A549 (cell line): ENCODE data around the gene APOA1. TPM values are rescaled to one million over a fixed set of nuclear protein-coding genes. Genes with fewer than 3 reads are reported as not detected.

Experiments used
- ATAC-seq, 2 experiments: fragments of 200-7000 bp in 1 of 2; fragments of >200 bp in 1 of 2; cut with Nextera tagmentation in 1 of 2; cut with Tn5 transposase in 1 of 2; 3 replicates each; pipeline versions ENCODE4 v1.8.0 to v1.9.1; 2018 to 2020; ENCODE audit warnings: mild to moderate bottlenecking in 1 of 2, moderate library complexity in 1 of 2
- CTCF ChIA-PET: fragments of 300-600 bp; sonication (Branson Sonifier 250); formaldehyde crosslinking; extraction: SDS; loops from one replicate; lab custom pipeline; 2021; ENCODE audit warnings: antibody characterized with exemption, inconsistent platforms; lab: Yijun Ruan, JAX
- POLR2A ChIA-PET: fragments of 350-600 bp; formaldehyde crosslinking; extraction: SDS; loops from one replicate; lab custom pipeline; 2021; ENCODE audit warnings: antibody characterized with exemption, inconsistent platforms; lab: Yijun Ruan, JAX
- DNase-seq, 2 experiments: peaks; one replicate each; pipeline versions ENCODE4 v3.0.0 to v3.0.0-alpha.2; 2011 to 2016; ENCODE audit warnings: low read depth in 1 of 2, low spot score in 1 of 2
- FAIRE-seq: peaks from 2 replicates; lab custom pipeline; 2011; peaks lifted over from hg19 to GRCh38; lab: Jason Lieb, UNC
- H3K27ac ChIP-seq, 2 experiments: fragments of >200 bp; sonication (Bioruptor Twin); formaldehyde crosslinking; 3 replicates each; pipeline ENCODE4 v1.5.1; 2016 to 2017
- H3K4me1 ChIP-seq: fragments of >200 bp; sonication (Bioruptor Twin); formaldehyde crosslinking; 3 replicates; pipeline ENCODE4 v1.6.1; 2016
- H3K4me2 ChIP-seq: fragments of >200 bp; sonication (Bioruptor Twin); formaldehyde crosslinking; 3 replicates; pipeline ENCODE4 v1.6.1; 2016
- H3K4me3 ChIP-seq: fragments of >200 bp; sonication (Bioruptor Twin); formaldehyde crosslinking; 3 replicates; pipeline ENCODE4 v1.5.1; 2016
- H3K9me3 ChIP-seq: fragments of >200 bp; sonication (Bioruptor Twin); formaldehyde crosslinking; 3 replicates; pipeline ENCODE4 v1.6.1; 2016
- CBX8 ChIP-seq: fragments of 200-600 bp; sonication (generic); IDR thresholded peaks from 2 replicates; pipeline ENCODE4 v1.6.1; 2016
- CHD2 ChIP-seq: fragments of 150-350 bp; IDR thresholded peaks from 2 replicates; pipeline ENCODE4 v1.6.1; 2014; ENCODE audit warnings: low read length; ENCODE audit not compliant: partially characterized antibody
- CHD4 ChIP-seq: fragments of 200-600 bp; sonication (generic); IDR thresholded peaks from 2 replicates; pipeline ENCODE4 v1.6.1; 2016; ENCODE audit warnings: antibody characterized with exemption, mild to moderate bottlenecking, borderline replicate concordance
- E2F6 ChIP-seq: IDR thresholded peaks from 2 replicates; pipeline ENCODE4 v1.6.1; 2012; ENCODE audit warnings: low read depth, borderline replicate concordance
- EHMT2 ChIP-seq: fragments of 200-600 bp; sonication (generic); IDR thresholded peaks from 2 replicates; pipeline ENCODE4 v1.6.1; 2016; ENCODE audit warnings: antibody characterized with exemption, low read depth, mild to moderate bottlenecking, moderate library complexity
- ESRRA ChIP-seq: fragments of 150-350 bp; IDR thresholded peaks from 2 replicates; pipeline ENCODE4 v1.6.1; 2014; ENCODE audit warnings: mild to moderate bottlenecking, low read length, borderline replicate concordance
- FOXS1 ChIP-seq: fragments of 250-450 bp; sonication (Bioruptor Pico); IDR thresholded peaks from 2 replicates; pipeline ENCODE4 v1.5.0; 2020; ENCODE audit warnings: mild to moderate bottlenecking, moderate library complexity
- HDAC2 ChIP-seq: fragments of 200-600 bp; sonication (generic); IDR thresholded peaks from 2 replicates; pipeline ENCODE4 v1.6.1; 2016
- HES2 ChIP-seq: fragments of >200 bp; sonication (Bioruptor Twin); formaldehyde crosslinking; IDR thresholded peaks from 2 replicates; pipeline ENCODE4 v1.6.1; 2016
- JUN ChIP-seq, 2 experiments: fragments of >200 bp; sonication (Bioruptor Twin); formaldehyde crosslinking; IDR thresholded peaks; 2 replicates in 1 of 2; 3 replicates in 1 of 2; pipeline ENCODE4 v1.6.1; 2016 to 2017
- KDM1A ChIP-seq: fragments of 200-600 bp; sonication (generic); IDR thresholded peaks from 2 replicates; pipeline ENCODE4 v1.6.1; 2016; ENCODE audit warnings: low read depth, mild to moderate bottlenecking
- MAFK ChIP-seq: fragments of 450-650 bp; IDR thresholded peaks from 2 replicates; pipeline ENCODE4 v1.6.1; 2014; ENCODE audit not compliant: partially characterized antibody
- RAD21 ChIP-seq, 2 experiments: fragments of >200 bp in 1 of 2; sonication (Bioruptor Twin) in 1 of 2; formaldehyde crosslinking in 1 of 2; IDR thresholded peaks in 1 of 2; conservative IDR thresholded peaks in 1 of 2; 2 replicates in 1 of 2; 3 replicates in 1 of 2; pipeline ENCODE4 v1.6.1; 2012 to 2018; ENCODE audit warnings: inconsistent platforms in 1 of 2
- RARB ChIP-seq: fragments of 250-450 bp; sonication (Bioruptor Pico); IDR thresholded peaks from 2 replicates; pipeline ENCODE4 v1.8.0; 2021; ENCODE audit warnings: mild to moderate bottlenecking, moderate library complexity
- RCOR1 ChIP-seq: fragments of 150-350 bp; IDR thresholded peaks from 2 replicates; pipeline ENCODE4 v1.6.1; 2014; ENCODE audit warnings: antibody characterized with exemption, low read length, low read depth
- REST ChIP-seq: fragments of 200-600 bp; sonication (generic); IDR thresholded peaks from 2 replicates; pipeline ENCODE4 v1.6.1; 2016; ENCODE audit warnings: antibody characterized with exemption, mild to moderate bottlenecking, moderate library complexity
- RFX5 ChIP-seq: fragments of 450-650 bp; IDR thresholded peaks from 2 replicates; pipeline ENCODE4 v1.7.1; 2014; ENCODE audit warnings: antibody characterized with exemption, mild to moderate bottlenecking, moderate library complexity
- SMC3 ChIP-seq: fragments of >200 bp; sonication (Bioruptor Twin); formaldehyde crosslinking; IDR thresholded peaks from 3 replicates; pipeline ENCODE4 v1.6.1; 2018; ENCODE audit warnings: inconsistent platforms
- SREBF2 ChIP-seq: fragments of 450-650 bp; IDR thresholded peaks from 2 replicates; pipeline ENCODE4 v1.6.1; 2014; ENCODE audit warnings: mild to moderate bottlenecking, moderate library complexity
- TFCP2L1 ChIP-seq: fragments of 250-450 bp; sonication (Bioruptor Pico); IDR thresholded peaks from 2 replicates; pipeline ENCODE4 v1.5.0; 2021; ENCODE audit warnings: mild to moderate bottlenecking
- TP53 ChIP-seq: fragments of 250-450 bp; sonication (Bioruptor Pico); IDR thresholded peaks from 2 replicates; pipeline ENCODE4 v1.5.0; 2021; ENCODE audit warnings: mild to moderate bottlenecking, moderate library complexity
- ZSCAN20 ChIP-seq: fragments of 250-450 bp; sonication (Bioruptor Pico); IDR thresholded peaks from 2 replicates; pipeline ENCODE4 v1.8.0; 2022; ENCODE audit warnings: mild to moderate bottlenecking, moderate library complexity
- whole genome bisulfite sequencing: methylation state at CpG from one replicate; pipeline ENCODE4 v1.1.6; 2017; ENCODE audit errors: missing lambda C conversion rate; 5-methylcytosine and 5-hydroxymethylcytosine counted together
- polyA minus RNA-seq: library from RNA; depleted of rRNA, polyadenylated mRNA; stranded (reverse); fragments of >200 nt; gene quantifications from 2 replicates; pipeline ENCODE4 v1.2.3, GENCODE V29; 2011; rRNA and poly(A)+ RNA removed
- polyA plus RNA-seq, 4 experiments: library from polyadenylated mRNA; depleted of rRNA in 3 of 4; stranded (reverse); fragments of >200 nt; fragmentation: RNase III in 1 of 4; extraction: RNeasy Plus Mini Kit Qiagen cat#74134 plus additional on column Dnase treatment in 1 of 4; gene quantifications; 2 replicates in 3 of 4; 3 replicates in 1 of 4; pipeline ENCODE4 v1.2.3, GENCODE V29; 2011 to 2017

Gene APOA1
- polyA plus RNA-seq (2011; rRNA removed): not detected in 2 replicates
- 0.13 and 0.15 TPM in 2 replicates for polyA plus RNA-seq (2012; cell fraction: cytosol; rRNA removed)
- 0.15 and 0.23 TPM in 2 replicates for polyA plus RNA-seq (2012; cell fraction: nucleus; rRNA removed)
- 0.10 to 0.23 TPM (median 0.21 TPM) in 3 replicates for polyA plus RNA-seq (2017; fragmentation: RNase III; extraction: RNeasy Plus Mini Kit Qiagen cat#74134 plus additional on column Dnase treatment)
- polyA minus RNA-seq: not detected in 2 replicates

- H3K4me3 ChIP-seq: no peak within 1 kb of the TSS
- DNase-seq: no peak
- TF ChIP-seq REST (no peak), HDAC2 (no peak), MAFK (no peak), HES2 (no peak), KDM1A (no peak), TFCP2L1 (CRISPR knock-in tag) (no peak), JUN (IDR thresholded peaks at IDR 0.05) (no peak), CBX8 (no peak), ZSCAN20 (CRISPR knock-in tag) (no peak), RAD21 (conservative IDR thresholded peaks at IDR 0.05 in 1 of 2, IDR thresholded peaks at IDR 0.05 in 1 of 2) (no peak), SREBF2 (no peak), RFX5 (no peak), RARB (CRISPR knock-in tag) (no peak), FOXS1 (CRISPR knock-in tag) (no peak), CHD2 (no peak), EHMT2 (no peak)
- TF ChIP-seq, all 56 proteins: peak for 0
- Histone ChIP-seq H3K27ac (no peak within 1 kb of the TSS), H3K9me3 (no peaks in the 10 kb centered on the region), H3K4me2 (no peak within 1 kb of the TSS), H3K4me1 (0 out of 3 replicates have a peak, but pooled peaks cover 4% of the 10 kb centered on the region)
- POLR2A ChIA-PET: no interaction called here
- CTCF ChIA-PET: interaction anchor here (0.6 to 3.7 kb wide), 7 partner anchors 10 to 268 kb away, joined by 3 to 56 read pairs (median 7); partner anchors contain the start of gene APOA5
- FAIRE-seq (no peak), ATAC-seq (no peak)
- 71% methylated on average over 12 of the region's 19 CpGs for WGBS
Observed at GRCh38 chr11:116837231-116838091, at the start of gene APOA1. Gene APOA1, minus strand, starts transcription at chr11:116837622. Its CDS starts 235 bp downstream, at chr11:116837387.

GRCh38 chr11:116885951-116886655 lies 48.7 kb upstream of the APOA1 start:
- Histone ChIP-seq H3K4me2 (no peak overlapping the region), H3K27ac (no peak overlapping the region), H3K9me3 (no peaks in the 10 kb centered on the region), H3K4me1 (no peaks in the 10 kb centered on the region), H3K4me3 (no peak overlapping the region)
- ATAC-seq (no peak), DNase-seq (no peak), FAIRE-seq (no peak)
- ChIA-PET CTCF (interaction anchor here (0.6 to 7.9 kb wide), 2 partner anchors 133 to 220 kb away, joined by 4 to 43 read pairs; no protein-coding TSS in a partner anchor), POLR2A (no interaction called here)
- no peak for TF ChIP-seq RCOR1
- no peak for TF ChIP-seq ESRRA
- no peak for TF ChIP-seq CHD4
- TF ChIP-seq E2F6: no peak
- TF ChIP-seq TP53: no peak
- no peak for TF ChIP-seq CHD2
- no peak for TF ChIP-seq SMC3
- TF ChIP-seq SREBF2: no peak
- 96% methylated on average over 5 of the region's 5 CpGs for WGBS
